ENCODE data around the gene SWSAP1.

Gene SWSAP1

DNA sequence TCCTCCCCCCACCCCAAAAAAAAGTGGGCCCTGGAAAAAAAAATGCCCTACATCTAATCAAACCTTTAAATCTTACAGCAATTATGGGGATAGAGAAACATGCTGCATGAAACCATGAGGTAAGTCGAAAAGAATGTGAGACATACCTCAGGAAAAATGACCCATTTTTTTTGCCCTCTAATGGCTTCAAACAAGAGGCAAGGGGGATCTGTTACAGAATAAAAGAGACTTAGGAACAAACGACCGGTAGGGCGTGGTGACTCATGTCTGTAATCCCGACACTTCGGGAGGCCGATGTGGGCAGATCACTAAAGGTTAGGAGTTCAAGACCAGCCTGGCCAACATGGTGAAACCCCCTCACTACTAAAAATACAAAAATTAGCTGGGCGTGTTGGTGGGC lies 36.2 kb downstream of the SWSAP1 start:
- DNase-seq (ENCODE audit: low spot score), result no peak

DNA sequence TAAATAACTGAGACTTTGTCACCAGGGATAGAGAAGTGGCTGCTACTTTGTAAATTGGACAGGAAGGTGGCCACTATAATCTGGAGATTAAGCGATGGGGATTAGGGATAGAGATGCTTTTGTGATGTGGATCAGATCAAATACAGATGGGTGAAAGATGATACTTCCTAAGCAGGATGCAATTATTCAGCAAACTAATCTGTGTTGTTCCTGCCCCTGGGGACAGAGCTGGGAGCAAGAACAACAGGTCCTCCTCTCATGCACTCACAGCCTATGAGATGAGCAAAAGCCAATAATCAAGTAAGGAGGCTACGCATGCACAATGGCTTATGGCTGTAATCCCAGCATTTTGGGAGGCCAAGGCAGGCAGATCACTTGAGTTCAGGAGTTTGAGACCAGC lies 40.1 kb downstream of the SWSAP1 start:
- DNase-seq (ENCODE audit: low spot score), result no peak

DNA sequence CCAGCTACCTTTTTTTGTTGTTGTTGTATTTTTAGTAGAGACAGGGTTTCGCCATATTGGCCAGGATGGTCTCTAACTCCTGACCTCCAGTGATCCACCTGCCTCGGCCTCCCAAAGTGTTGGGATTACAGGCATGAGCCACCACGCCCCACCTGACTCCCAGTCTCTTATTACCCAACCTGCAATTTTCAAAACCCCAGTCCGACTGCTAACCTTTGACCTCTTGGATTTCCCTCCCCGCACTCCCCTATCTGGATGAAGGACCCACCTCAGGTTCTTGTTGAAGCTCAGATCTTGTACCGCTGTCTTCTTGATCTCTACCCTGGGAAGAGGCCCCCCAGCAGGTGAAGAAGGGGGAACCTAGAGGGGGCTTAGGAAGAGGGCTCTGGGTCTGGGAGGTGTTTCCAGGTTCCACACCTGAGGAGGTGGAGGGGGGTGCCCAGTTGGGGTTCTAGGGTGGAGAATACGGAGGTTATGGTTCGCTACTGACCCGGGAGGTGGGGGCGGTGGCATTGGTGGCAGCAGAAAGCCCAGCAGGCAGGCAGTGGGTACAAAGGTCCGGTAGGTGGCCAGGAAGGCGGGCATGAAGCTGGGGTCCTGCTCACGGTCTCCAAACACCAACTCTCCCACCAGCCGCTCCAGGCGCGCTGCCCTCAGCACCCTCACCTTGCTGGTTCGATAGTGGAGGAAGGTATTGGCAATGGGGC lies 42.0 kb downstream of the SWSAP1 start:
- no peak for DNase-seq (ENCODE audit: low spot score)

DNA sequence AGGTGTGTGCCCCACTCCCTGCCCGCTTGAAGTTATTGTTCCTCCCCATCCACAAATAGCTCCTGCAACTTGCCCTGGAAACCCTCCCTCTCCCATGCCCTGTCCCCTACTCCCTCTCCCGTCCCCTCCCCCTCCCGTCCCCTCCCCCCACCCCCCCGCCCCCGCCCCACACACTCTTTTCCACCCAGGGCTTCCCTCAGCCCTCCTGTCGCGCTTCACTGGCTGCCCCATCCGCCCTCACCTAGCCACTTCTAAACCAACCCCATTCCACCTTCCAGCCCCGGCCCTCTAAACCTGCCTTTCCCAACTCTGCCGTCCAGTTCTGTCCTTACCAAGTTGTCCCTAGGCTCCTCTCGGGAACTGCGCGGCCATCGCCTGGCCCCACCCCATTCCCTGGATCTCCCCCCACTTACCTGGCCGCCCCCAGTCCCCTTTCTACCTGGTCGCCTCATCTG lies 43.7 kb downstream of the SWSAP1 start:
- no peak for DNase-seq (ENCODE audit: low spot score)

DNA sequence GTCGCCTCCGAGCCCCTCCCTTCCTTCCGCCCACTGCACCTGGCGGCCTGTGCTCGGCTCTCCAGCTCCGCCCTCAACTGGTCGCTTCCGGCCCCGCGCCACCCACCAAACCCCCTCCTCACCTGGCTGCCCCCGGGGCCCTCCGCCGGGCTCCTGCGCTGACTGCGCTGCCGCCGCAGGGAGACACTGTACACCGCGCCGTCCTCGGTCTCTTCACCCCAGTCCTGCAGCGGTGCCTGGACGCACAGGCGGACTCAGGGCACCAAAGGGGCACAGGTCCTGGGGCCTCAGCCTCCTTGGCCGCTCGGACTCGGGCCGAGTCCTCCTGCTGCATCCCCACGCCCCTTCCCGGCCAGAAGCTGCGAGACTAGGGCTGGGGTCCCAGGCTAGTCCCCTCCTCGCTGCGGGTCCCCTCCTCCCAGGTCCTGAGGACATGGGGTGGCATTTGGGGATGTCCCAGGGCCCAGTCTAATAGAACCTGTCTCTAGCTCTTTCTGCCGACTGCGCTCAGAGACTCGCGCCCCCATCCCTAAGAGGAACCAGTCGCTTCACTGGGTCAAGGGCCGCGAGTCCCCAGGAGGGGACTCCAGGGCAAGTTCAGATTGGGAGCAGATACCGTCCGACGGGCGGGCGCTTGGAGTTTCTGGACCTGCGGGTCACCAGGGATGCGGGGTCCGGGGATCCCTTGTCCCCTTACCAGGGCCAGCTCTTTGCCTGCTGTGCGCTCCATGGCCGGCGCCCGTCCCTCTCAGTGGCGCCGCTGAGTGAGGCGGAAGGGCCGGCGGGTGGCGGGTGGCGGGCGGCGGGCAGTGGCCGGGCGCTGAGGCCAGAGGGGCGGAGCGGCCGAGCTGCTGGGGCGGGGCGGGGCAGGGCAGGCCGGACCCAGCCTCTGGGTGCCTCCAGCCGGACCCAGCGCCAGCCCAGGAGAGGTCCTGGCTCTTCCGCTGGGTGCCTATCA lies 44.4 kb downstream of the SWSAP1 start, which contains the start of gene RGL3:
RGL3 (minus strand) TSS at position 766 of the 958 bp plus-strand sequence; CDS start at position 730, 36 bp downstream.
- DNase-seq (ENCODE audit: low spot score), result no peak

DNA sequence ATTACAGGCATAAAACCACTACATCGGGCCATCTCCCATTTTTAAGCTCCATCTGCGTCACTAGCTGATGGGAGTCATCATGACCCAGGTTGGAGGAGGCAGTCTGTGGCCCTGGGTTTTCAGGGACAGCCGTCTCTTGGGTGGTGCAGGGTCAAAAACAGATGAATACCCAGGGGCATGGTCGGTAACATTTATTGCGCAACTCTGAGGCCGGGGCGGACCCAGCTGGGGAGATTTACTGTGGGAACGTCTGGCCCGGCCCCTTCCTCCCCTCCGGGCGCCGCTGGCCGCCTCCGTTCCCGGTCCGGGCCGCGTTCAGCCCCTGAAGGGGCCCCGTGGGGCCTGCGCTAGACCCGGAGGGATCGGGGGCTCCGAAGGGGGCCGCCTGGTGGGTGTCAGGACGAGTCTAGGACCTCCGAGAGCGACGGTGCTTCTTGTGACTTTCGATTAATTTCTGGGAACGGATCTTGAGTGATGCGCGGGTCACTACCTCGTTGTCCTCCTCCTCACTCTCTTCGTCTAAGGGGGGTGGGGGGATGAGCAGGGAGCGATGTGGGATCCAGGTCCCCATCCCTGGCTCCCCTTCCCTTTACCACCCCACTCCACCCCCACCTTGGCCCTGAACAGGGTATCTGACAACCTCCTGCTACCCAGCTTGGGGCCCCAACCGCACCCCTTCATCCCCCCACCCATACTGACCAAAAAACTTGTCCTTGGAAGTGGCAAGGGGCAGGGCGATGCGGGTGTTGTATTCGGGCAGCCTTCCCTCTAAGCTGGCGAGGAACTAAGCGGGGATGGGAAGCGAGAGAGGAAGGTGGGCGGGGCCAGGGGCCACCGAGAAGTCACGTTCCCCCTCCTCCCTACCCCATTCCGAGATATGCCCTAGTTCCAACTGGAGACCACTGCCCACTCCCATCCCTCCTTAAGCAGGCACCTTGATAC lies 46.2 kb downstream of the SWSAP1 start:
- no peak for DNase-seq (ENCODE audit: low spot score)

DNA sequence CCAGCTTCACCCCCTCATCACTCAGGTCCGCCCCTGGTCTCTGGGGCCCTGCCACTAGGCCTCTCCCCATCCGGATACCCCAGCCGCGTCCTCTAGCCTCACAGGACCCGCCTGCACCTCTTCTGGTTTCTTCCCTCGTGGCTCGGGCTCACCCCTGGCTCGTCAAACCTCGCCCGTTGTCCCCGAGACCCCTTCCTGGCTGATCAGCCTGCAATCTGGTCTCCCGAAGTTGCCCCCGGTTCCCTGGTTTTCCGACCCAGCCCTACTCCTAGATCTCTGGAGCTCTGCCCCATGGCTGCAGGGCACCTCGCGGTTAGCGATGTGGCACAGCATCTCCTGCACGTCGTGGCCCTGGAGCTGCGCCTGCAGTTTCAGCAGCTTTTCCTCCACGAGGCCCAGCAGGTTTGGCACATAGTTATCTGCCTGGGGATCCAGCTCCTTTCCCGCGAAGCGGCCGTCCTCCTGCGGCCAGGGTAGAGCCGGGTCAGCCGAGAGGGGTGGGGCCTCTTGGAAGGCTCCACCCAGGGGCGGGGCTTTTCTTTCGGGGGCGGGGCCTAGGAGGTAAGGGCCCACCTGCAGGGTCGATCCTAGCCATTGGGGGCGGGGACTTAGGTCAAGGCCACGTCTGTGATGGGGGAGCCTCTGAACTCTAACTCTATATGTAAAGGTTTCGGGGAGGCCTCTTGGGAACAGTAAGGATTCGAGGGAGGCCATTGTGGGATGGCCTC lies 47.1 kb downstream of the SWSAP1 start:
- DNase-seq (ENCODE audit: low spot score), result no peak

DNA sequence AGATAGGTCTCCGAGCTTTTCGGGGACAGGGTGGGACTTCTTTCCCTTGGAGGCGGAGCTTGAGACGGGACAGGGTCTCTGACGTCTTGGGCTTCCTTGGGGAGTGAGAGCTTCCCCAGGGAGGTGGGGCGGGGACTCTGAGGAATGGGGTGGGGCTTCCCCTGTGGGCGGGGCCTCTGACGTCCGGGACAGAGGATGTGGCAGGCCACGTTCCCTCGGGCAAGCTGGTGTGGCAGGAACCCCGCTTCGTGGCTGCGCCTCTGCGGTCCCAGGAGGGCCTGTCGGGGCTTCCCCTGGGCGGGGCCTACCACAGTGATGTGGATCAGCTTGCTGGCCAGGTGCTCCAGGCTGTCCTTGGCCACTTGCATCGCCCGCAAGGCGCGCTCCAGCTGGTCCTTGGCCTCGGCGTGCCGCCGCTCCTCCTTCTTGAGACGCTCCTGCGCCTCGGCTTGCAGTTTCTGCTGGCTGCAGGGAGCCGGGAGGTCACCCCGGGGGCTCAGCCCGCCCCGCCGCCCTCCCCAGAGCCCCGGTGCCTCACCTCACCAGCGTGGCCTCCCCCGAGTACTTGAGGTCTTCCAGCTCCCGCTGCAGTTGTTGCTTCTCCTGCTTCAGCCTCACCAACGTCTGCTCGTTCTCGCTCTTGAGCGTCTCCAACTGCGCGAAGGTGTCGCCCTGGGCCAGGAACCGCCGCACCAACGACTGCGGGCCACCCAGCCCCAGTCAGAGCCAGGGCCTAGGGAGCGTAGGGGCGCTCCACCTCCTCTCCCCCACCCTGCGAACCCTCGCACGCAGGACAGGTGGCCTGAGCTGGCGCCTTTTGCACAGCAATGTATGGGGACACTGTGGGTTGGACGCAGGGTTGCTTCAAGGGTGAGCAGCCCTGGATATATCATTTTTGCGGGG lies 47.9 kb downstream of the SWSAP1 start:
- no peak for DNase-seq (ENCODE audit: low spot score)

DNA sequence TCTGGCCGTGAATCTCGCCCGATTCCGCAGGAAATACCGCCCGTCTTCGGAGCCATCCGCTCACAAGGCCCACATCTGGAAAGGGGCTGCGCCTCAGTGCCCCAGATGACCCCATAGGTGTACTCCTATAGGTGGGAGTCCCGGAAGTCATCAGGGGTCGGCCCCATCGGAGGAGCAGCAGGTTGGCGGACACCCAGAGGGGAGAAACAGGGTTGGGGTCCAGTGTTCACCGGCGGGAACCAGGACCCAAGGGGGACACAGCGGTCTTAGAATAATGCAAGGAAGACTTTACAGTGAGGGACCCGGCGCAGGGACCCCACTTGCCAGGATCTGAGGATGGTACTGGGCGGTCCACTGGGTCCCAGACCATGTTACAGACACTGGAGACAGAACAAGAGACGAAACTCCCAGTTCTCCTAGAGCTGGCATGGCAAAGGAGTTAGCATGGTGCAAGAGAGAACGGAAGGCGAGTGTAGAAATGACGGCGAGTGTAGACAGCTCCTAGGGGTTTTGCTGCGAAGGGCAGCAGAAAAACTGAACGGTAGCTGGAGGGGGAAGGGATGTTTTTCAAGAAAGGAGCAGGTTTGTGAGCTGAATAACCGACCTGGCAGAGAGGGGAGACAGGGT lies 48.8 kb downstream of the SWSAP1 start:
- DNase-seq (ENCODE audit: low spot score), result no peak

DNA sequence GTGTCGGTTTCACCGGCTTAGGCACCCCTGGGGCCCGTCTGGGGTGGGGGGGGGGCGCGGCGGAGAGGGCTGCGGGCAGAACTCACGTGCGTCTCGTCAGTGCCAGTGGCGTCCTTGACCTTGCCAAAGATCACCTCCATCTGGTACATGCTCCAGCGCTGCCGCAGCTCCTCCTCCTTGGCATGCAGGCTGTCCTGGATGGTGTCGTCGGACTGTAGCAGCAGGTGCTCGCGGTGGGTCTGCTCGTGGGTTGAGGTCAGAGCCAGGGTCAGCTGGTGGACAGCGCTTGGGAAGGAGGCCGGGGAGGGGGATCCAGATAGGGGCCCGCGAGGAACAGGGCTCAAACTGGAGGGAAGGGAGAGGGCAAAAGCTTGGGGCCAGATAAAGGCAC lies 49.3 kb downstream of the SWSAP1 start:
- DNase-seq (ENCODE audit: low spot score), result no peak

All from putamen (tissue), 1 donor.